Fibroblast of lung (primary cell): ENCODE data around the gene MYO1F. TPM values are rescaled to one million over a fixed set of nuclear protein-coding genes. Genes with fewer than 3 reads are reported as not detected.

ENCODE experiments used
- DNase-seq, 2 donors: peaks; one replicate each; pipeline versions ENCODE4 v3.0.0 to v3.0.0-alpha.2; 2010; ENCODE audit warnings: low read depth in 2 of 2
- H2AFZ ChIP-seq: 2 replicates; pipeline ENCODE4 v1.5.1; 2012; ENCODE audit warnings: low read length, control low read depth, inconsistent platforms
- H3K27ac ChIP-seq: 2 replicates; pipeline ENCODE4 v1.5.1; 2011; ENCODE audit warnings: low read length, control low read depth; ENCODE audit not compliant: insufficient read depth
- H3K27me3 ChIP-seq: 2 replicates; pipeline ENCODE4 v1.5.1; 2011; ENCODE audit warnings: mild to moderate bottlenecking, low read length; ENCODE audit not compliant: control insufficient read depth, insufficient read depth
- H3K36me3 ChIP-seq: 2 replicates; pipeline ENCODE4 v1.5.1; 2011; ENCODE audit warnings: low read length; ENCODE audit not compliant: control insufficient read depth, insufficient read depth
- H3K4me1 ChIP-seq: 2 replicates; pipeline ENCODE4 v1.5.1; 2011; ENCODE audit warnings: low read length; ENCODE audit not compliant: control insufficient read depth, insufficient read depth; ENCODE audit errors: extremely low read depth
- H3K4me2 ChIP-seq: 2 replicates; pipeline ENCODE4 v1.5.1; 2011; ENCODE audit warnings: low read length, control low read depth; ENCODE audit not compliant: insufficient read depth; ENCODE audit errors: extremely low read depth
- H3K4me3 ChIP-seq, 4 experiments: fragments of 200-600 bp in 1 of 4; sonication (generic) in 1 of 4; replicated peaks in 1 of 4; 2 replicates each; pipeline ENCODE4 v1.5.1; 2011 to 2016; ENCODE audit warnings: low read length in 4 of 4, low read depth in 3 of 4, mild to moderate bottlenecking in 3 of 4, control low read depth in 2 of 4, inconsistent platforms in 1 of 4, mixed read lengths in 1 of 4; ENCODE audit not compliant: insufficient read depth in 1 of 4; ENCODE audit errors: control extremely low read depth in 1 of 4
- H3K79me2 ChIP-seq: 2 replicates; pipeline ENCODE4 v1.5.1; 2012; ENCODE audit warnings: mild to moderate bottlenecking, low read length, inconsistent platforms; ENCODE audit not compliant: control insufficient read depth, insufficient read depth
- H3K9ac ChIP-seq: 2 replicates; pipeline ENCODE4 v1.5.1; 2011; ENCODE audit warnings: mild to moderate bottlenecking, low read length, control low read depth; ENCODE audit not compliant: insufficient read depth
- H3K9me3 ChIP-seq: 2 replicates; pipeline ENCODE4 v1.5.1; 2012; ENCODE audit warnings: low read depth, low read length; ENCODE audit not compliant: control insufficient read depth, insufficient read depth
- H4K20me1 ChIP-seq: 2 replicates; pipeline ENCODE4 v1.5.1; 2011; ENCODE audit warnings: low read length; ENCODE audit not compliant: control insufficient read depth, insufficient read depth; ENCODE audit errors: extremely low read depth
- EZH2 ChIP-seq: IDR thresholded peaks from 2 replicates; pipeline ENCODE4 v1.5.1; 2012; ENCODE audit warnings: low read length, control low read depth, mild to moderate bottlenecking; ENCODE audit errors: missing control alignments
- polyA plus RNA-seq, 2 donors: library from polyadenylated mRNA; depleted of rRNA in 1 of 2; stranded (reverse) in 1 of 2; unstranded in 1 of 2; fragments of >200 nt; gene quantifications; 2 replicates each; pipeline ENCODE4 v1.2.1, GENCODE V29; 2011 to 2012; ENCODE audit warnings: missing spikeins in 1 of 2
- total RNA-seq: library from RNA; depleted of rRNA; stranded (reverse); fragments of >200 nt; gene quantifications from 2 replicates; pipeline ENCODE4 v1.2.1, GENCODE V29; 2014
- TF ChIP-seq, protein P1 (sequence below), 2 donors: IDR thresholded peaks in 1 of 2; conservative IDR thresholded peaks in 1 of 2; 1 replicate in 1 of 2; 2 replicates in 1 of 2; pipeline ENCODE4 v1.5.1; 2011 to 2012; ENCODE audit warnings: low read length in 2 of 2, control low read depth in 1 of 2, inconsistent platforms in 1 of 2, low read depth in 1 of 2, mild to moderate bottlenecking in 1 of 2

Gene MYO1F
- total and polyA plus RNA-seq, 2 donors (not counting 1 experiment from before 2014, with no cell fraction given) = 0.08 to 0.17 TPM

DNA sequence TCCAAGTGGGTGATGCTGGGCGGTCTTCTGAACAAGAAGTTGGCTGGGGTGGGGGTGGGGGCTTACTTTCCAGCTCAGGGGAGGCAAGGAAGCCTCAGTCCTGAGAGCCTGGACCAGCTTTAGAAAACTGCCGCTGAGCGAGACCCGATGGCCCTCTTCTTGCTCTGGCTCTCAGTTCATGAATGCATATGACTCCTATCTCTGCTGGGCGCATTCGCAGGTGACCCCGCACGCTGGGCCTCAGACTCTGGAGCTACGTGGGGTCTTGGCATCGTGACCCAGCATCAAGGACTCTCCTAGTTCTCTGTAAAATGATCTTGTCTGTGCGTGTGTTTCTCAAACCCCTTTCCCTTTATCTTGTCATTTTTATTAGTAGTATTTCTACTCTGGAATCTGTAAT lies 94.5 kb downstream of the MYO1F start:
- H3K79me2 ChIP-seq = peaks cover 47% of the 10 kb centered on the region
- H3K9ac ChIP-seq = no peak overlapping the region
- no peak overlapping the region for H3K4me3 ChIP-seq
- H3K27ac ChIP-seq = no peak overlapping the region
- H2AFZ ChIP-seq = no peak overlapping the region
- no peaks in the 10 kb centered on the region for H3K9me3 ChIP-seq
- H3K36me3 ChIP-seq = peaks cover 31% of the 10 kb centered on the region
- H4K20me1 ChIP-seq = no peaks in the 10 kb centered on the region
- no peak for TF ChIP-seq EZH2
- TF ChIP-seq, protein P1, sequence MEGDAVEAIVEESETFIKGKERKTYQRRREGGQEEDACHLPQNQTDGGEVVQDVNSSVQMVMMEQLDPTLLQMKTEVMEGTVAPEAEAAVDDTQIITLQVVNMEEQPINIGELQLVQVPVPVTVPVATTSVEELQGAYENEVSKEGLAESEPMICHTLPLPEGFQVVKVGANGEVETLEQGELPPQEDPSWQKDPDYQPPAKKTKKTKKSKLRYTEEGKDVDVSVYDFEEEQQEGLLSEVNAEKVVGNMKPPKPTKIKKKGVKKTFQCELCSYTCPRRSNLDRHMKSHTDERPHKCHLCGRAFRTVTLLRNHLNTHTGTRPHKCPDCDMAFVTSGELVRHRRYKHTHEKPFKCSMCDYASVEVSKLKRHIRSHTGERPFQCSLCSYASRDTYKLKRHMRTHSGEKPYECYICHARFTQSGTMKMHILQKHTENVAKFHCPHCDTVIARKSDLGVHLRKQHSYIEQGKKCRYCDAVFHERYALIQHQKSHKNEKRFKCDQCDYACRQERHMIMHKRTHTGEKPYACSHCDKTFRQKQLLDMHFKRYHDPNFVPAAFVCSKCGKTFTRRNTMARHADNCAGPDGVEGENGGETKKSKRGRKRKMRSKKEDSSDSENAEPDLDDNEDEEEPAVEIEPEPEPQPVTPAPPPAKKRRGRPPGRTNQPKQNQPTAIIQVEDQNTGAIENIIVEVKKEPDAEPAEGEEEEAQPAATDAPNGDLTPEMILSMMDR (conservative IDR thresholded peaks at IDR 0.05 in 1 of 2, IDR thresholded peaks at IDR 0.05 in 1 of 2; ENCODE audit: low read depth in 1 of 2, low read length in 2 of 2) = no peak
- no peaks in the 10 kb centered on the region for H3K27me3 ChIP-seq
- H3K4me1 ChIP-seq = peaks cover 1% of the 10 kb centered on the region
- no peak overlapping the region for H3K4me2 ChIP-seq
- DNase-seq = no peak

DNA sequence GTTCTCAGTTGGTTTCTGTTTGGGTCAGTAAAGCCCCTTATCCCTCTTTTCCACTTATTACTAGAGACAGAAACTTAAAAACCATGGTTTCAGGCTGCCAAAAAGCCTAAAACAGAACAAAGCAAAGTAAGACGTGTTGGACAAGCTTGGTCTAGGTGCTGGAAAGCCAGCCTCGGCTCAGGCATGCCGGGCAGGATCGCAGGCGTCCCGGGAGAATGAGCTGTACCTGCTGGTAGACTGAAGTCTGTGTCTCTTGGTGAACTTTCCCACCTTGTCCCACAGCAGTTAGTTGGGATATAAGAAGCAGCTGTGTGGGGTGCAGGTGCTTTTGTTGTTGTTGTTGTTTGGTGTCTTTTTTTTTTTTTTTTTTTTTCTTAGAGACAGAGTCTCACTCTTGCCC lies 95.6 kb downstream of the MYO1F start:
- Histone ChIP-seq H2AFZ (no peak overlapping the region), H3K9ac (no peak overlapping the region), H3K27ac (no peak overlapping the region), H3K4me1 (peaks cover 2% of the 10 kb centered on the region), H3K9me3 (no peaks in the 10 kb centered on the region), H3K4me3 (no peak overlapping the region), H3K36me3 (peaks cover 25% of the 10 kb centered on the region), H4K20me1 (no peaks in the 10 kb centered on the region), H3K79me2 (peaks cover 56% of the 10 kb centered on the region), H3K4me2 (no peak overlapping the region), H3K27me3 (no peaks in the 10 kb centered on the region)
- no peak for DNase-seq
- TF ChIP-seq, protein P1 (conservative IDR thresholded peaks at IDR 0.05 in 1 of 2, IDR thresholded peaks at IDR 0.05 in 1 of 2; ENCODE audit: low read depth in 1 of 2, low read length in 2 of 2) = no peak
- TF ChIP-seq EZH2 = no peak

DNA sequence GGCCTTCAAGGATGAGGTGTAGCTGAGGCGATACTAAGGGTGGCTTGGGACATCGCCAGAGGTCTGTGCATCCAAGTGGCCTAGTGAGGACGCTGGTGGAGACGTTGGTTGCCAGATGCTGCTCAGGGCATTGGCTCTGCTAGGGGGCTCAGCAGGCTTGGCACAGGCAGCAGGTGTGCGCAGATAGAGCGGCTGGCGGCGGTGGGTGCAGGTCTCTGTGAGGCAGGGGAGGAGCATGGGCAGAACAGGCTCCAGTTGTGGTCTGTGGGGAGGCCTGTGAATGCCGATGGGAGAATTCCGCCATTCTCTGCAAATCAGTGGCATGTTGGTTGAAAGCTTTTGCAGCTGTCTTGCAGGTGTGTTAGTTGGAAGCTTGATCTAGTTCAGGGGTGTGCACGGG lies 96.0 kb downstream of the MYO1F start:
- no peak overlapping the region for H2AFZ ChIP-seq
- no peaks in the 10 kb centered on the region for H3K9me3 ChIP-seq
- no peaks in the 10 kb centered on the region for H4K20me1 ChIP-seq
- H3K9ac ChIP-seq = no peak overlapping the region
- TF ChIP-seq, protein P1 (conservative IDR thresholded peaks at IDR 0.05 in 1 of 2, IDR thresholded peaks at IDR 0.05 in 1 of 2; ENCODE audit: low read depth in 1 of 2, low read length in 2 of 2) = no peak
- TF ChIP-seq EZH2 = no peak
- H3K4me2 ChIP-seq = no peak overlapping the region
- H3K4me1 ChIP-seq = peaks cover 2% of the 10 kb centered on the region
- H3K27ac ChIP-seq = no peak overlapping the region
- H3K27me3 ChIP-seq = no peaks in the 10 kb centered on the region
- DNase-seq = no peak
- H3K79me2 ChIP-seq = peaks cover 59% of the 10 kb centered on the region
- peaks cover 23% of the 10 kb centered on the region for H3K36me3 ChIP-seq
- no peak overlapping the region for H3K4me3 ChIP-seq
